ENCODE results near the gene ST6GALNAC2.
"Not testable (repeated sequence)": the region's sequence is repeated elsewhere in the genome, so short reads cannot be mapped to it uniquely, and the experiment has no call there.

The ST6GALNAC2 gene

GRCh38 chr17:76569607-76570279 lies 15.9 kb downstream of the ST6GALNAC2 start:
- no peak for DNase-seq

GRCh38 chr17:76568811-76569221 lies 16.8 kb downstream of the ST6GALNAC2 start:
- DNase-seq = no peak

GRCh38 chr17:76567634-76568432 lies 17.8 kb downstream of the ST6GALNAC2 start:
- DNase-seq = no peak

- no peak for DNase-seq
Measured at GRCh38 chr17:76566988-76567431, 18.6 kb downstream of the ST6GALNAC2 start.

GRCh38 chr17:76566613-76566943 lies 19.1 kb downstream of the ST6GALNAC2 start:
- no peak for DNase-seq

GRCh38 chr17:76565728-76566612 lies 19.7 kb downstream of the ST6GALNAC2 start:
- no peak for DNase-seq

- DNase-seq = not testable (repeated sequence)
Measured at GRCh38 chr17:76564991-76565727, 20.5 kb downstream of the ST6GALNAC2 start.

GRCh38 chr17:76563359-76563758 lies 22.3 kb downstream of the ST6GALNAC2 start:
- not testable (repeated sequence) for DNase-seq

- DNase-seq = no peak
Measured at GRCh38 chr17:76562734-76563148, 22.9 kb downstream of the ST6GALNAC2 start.

GRCh38 chr17:76561799-76562268 lies 23.8 kb downstream of the ST6GALNAC2 start:
- DNase-seq = no peak

- no peak for DNase-seq
Measured at GRCh38 chr17:76561332-76561731, 24.3 kb downstream of the ST6GALNAC2 start.

- no peak for DNase-seq
Measured at GRCh38 chr17:76560877-76561221, 24.8 kb downstream of the ST6GALNAC2 start.

GRCh38 chr17:76560036-76560876 lies 25.4 kb downstream of the ST6GALNAC2 start:
- no peak for DNase-seq

- DNase-seq = not testable (repeated sequence)
Measured at GRCh38 chr17:76559460-76559859, 26.2 kb downstream of the ST6GALNAC2 start.

- DNase-seq = no peak
Measured at GRCh38 chr17:76558198-76559095, 27.2 kb downstream of the ST6GALNAC2 start.

- DNase-seq = peak; percentile 97
Measured at GRCh38 chr17:76557368-76558197, 28.1 kb downstream of the ST6GALNAC2 start.

- DNase-seq = no peak
Measured at GRCh38 chr17:76556765-76557367, 28.8 kb downstream of the ST6GALNAC2 start.

GRCh38 chr17:76554131-76554530 lies 31.5 kb downstream of the ST6GALNAC2 start:
- no peak for DNase-seq

All from right hindlimb (tissue), 1 donor.